OCI-LY3 (cell line): Measurements from ENCODE around the gene MIER2.
"Not testable (repeated sequence)": the region's sequence is repeated elsewhere in the genome, so short reads cannot be mapped to it uniquely, and the experiment has no call there.

ENCODE experiments used
- H2AFZ ChIP-seq: fragments of 200-600, 300-600 bp; shearing (Covaris generic); 2 replicates; pipeline ENCODE4 v1.6.0; 2014; ENCODE audit warnings: antibody characterized with exemption, low read depth, low read length
- H3K27ac ChIP-seq: fragments of 200-600, 300-600 bp; sonication (generic); 2 replicates; pipeline ENCODE4 v1.5.1; 2014; ENCODE audit warnings: mild to moderate bottlenecking, low read length, moderate library complexity, mixed read lengths
- H3K27me3 ChIP-seq: fragments of 200-600, 300-600 bp; sonication (generic); 2 replicates; pipeline ENCODE4 v1.6.1; 2014; ENCODE audit warnings: low read depth, low read length, mixed read lengths
- H3K36me3 ChIP-seq: fragments of 200-600, 300-600 bp; sonication (generic); replicated peaks from 2 replicates; pipeline ENCODE3; 2014; ENCODE audit warnings: low read depth, low read length, mixed read lengths
- H3K4me1 ChIP-seq: fragments of 300-600, 200-600 bp; sonication (generic); 2 replicates; pipeline ENCODE4 v1.6.1; 2014; ENCODE audit warnings: low read length, mixed read lengths
- H3K4me2 ChIP-seq: fragments of 200-600, 300-600 bp; sonication (generic); 2 replicates; pipeline ENCODE4 v1.6.1; 2014; ENCODE audit warnings: low read length, mixed read lengths
- H3K4me3 ChIP-seq: fragments of 300-600, 200-600 bp; sonication (generic); 2 replicates; pipeline ENCODE4 v1.5.1; 2014; ENCODE audit warnings: antibody characterized with exemption, mild to moderate bottlenecking, low read length, moderate library complexity
- H3K79me2 ChIP-seq: fragments of 300-600, 200-600 bp; shearing (Covaris generic); 2 replicates; pipeline ENCODE4 v1.6.1; 2014; ENCODE audit warnings: mild to moderate bottlenecking, low read length, mixed read lengths
- H3K9ac ChIP-seq: fragments of 300-600, 200-600 bp; shearing (Covaris generic); 2 replicates; pipeline ENCODE4 v1.6.0; 2014; ENCODE audit warnings: mild to moderate bottlenecking, low read length, moderate library complexity
- H3K9me3 ChIP-seq: fragments of 200-600, 300-600 bp; shearing (Covaris generic); 2 replicates; pipeline ENCODE4 v1.6.1; 2014; ENCODE audit warnings: low read length, mixed read lengths; ENCODE audit not compliant: insufficient read depth
- H4K20me1 ChIP-seq: fragments of 200-600, 300-600 bp; sonication (generic); 2 replicates; pipeline ENCODE4 v1.6.1; 2016; ENCODE audit warnings: low read length, mixed read lengths; ENCODE audit not compliant: insufficient read depth
- EZH2phosphoT487 ChIP-seq: fragments of 200-600 bp; shearing (Covaris generic); IDR thresholded peaks from 2 replicates; pipeline ENCODE4 v1.6.1; 2018; ENCODE audit warnings: antibody characterized with exemption, mixed run types, low read depth
- TF ChIP-seq, protein P1 (sequence below): fragments of 200-600, 300-600 bp; sonication (generic); IDR thresholded peaks from 2 replicates; pipeline ENCODE4 v1.5.1; 2014; ENCODE audit warnings: antibody characterized with exemption, low read length, low read depth

MIER2 gene

DNA sequence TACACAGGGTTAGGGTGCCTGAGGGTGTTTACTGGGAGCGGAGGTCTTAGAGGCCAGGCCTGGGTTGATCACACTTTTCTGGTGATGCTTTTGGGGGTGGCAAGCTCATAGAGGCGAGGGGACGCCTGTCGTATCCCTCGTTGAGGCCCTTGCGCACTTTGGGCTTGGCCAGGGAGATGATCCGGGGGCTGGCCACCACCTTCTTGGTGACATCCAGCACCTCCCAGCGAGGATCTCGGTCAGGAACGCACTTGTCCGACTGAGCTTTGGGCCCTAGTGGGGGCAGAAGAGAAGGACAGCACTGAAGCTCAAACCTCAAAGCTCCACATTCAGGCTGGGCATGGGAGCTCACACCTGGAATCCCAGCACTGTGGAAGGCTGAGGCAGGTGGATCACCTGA lies 17.6 kb upstream of the MIER2 start:
- H3K4me2 ChIP-seq = no peak overlapping the region
- no peak overlapping the region for H3K9ac ChIP-seq
- no peaks in the 10 kb centered on the region for H4K20me1 ChIP-seq
- no peak overlapping the region for H2AFZ ChIP-seq
- no peaks in the 10 kb centered on the region for H3K4me1 ChIP-seq
- TF ChIP-seq EZH2phosphoT487 = no peak
- TF ChIP-seq, protein P1, sequence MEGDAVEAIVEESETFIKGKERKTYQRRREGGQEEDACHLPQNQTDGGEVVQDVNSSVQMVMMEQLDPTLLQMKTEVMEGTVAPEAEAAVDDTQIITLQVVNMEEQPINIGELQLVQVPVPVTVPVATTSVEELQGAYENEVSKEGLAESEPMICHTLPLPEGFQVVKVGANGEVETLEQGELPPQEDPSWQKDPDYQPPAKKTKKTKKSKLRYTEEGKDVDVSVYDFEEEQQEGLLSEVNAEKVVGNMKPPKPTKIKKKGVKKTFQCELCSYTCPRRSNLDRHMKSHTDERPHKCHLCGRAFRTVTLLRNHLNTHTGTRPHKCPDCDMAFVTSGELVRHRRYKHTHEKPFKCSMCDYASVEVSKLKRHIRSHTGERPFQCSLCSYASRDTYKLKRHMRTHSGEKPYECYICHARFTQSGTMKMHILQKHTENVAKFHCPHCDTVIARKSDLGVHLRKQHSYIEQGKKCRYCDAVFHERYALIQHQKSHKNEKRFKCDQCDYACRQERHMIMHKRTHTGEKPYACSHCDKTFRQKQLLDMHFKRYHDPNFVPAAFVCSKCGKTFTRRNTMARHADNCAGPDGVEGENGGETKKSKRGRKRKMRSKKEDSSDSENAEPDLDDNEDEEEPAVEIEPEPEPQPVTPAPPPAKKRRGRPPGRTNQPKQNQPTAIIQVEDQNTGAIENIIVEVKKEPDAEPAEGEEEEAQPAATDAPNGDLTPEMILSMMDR = no peak
- no peaks in the 10 kb centered on the region for H3K79me2 ChIP-seq
- H3K27me3 ChIP-seq = no peaks in the 10 kb centered on the region
- H3K36me3 ChIP-seq = no peaks in the 10 kb centered on the region
- H3K9me3 ChIP-seq = no peaks in the 10 kb centered on the region
- no peak overlapping the region for H3K27ac ChIP-seq
- H3K4me3 ChIP-seq = no peak overlapping the region

DNA sequence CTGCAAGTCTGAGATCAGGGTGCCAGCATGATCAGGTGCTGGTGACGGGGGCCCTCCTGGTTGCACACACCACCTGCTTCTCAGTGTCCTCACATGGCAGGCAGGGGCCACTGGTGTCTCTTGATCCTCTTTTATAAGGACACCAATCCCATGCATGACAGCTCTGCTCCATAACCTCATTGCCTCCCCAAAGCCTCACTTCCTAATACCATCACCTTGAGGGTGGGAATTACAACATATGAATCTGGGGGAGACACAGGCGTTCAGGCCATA lies 15.0 kb upstream of the MIER2 start:
- Histone ChIP-seq H3K27ac (no peak overlapping the region), H3K27me3 (no peaks in the 10 kb centered on the region), H3K4me1 (no peaks in the 10 kb centered on the region), H3K36me3 (no peaks in the 10 kb centered on the region), H3K9me3 (no peaks in the 10 kb centered on the region), H3K9ac (no peak overlapping the region), H3K4me3 (no peak overlapping the region), H2AFZ (no peak overlapping the region), H3K79me2 (no peaks in the 10 kb centered on the region), H4K20me1 (no peaks in the 10 kb centered on the region), H3K4me2 (no peak overlapping the region)
- no peak for TF ChIP-seq EZH2phosphoT487
- TF ChIP-seq, protein P1 = no peak

DNA sequence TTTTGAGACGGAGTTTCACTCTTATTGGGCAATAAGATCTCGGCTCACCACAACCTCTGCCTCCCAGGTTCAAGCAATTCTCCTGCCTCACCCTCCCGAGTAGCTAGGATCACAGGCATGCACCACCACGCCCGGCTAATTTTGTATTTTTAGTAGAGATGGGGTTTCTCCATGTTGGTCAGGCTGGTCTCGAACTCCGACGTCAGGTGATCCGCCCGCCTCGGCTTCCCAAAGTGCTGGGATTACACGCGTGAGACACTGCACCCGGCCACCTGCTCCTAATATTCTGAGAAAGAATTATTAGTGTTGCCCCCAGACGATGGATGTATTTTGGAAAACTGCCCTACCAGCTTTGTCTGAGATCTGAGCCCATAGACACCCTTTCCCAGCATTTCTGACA lies 10.9 kb upstream of the MIER2 start:
- not testable (repeated sequence) for H4K20me1 ChIP-seq, H2AFZ ChIP-seq, H3K79me2 ChIP-seq, H3K9me3 ChIP-seq, H3K9ac ChIP-seq, H3K27me3 ChIP-seq, H3K4me1 ChIP-seq, H3K27ac ChIP-seq, H3K4me3 ChIP-seq, H3K36me3 ChIP-seq, H3K4me2 ChIP-seq

DNA sequence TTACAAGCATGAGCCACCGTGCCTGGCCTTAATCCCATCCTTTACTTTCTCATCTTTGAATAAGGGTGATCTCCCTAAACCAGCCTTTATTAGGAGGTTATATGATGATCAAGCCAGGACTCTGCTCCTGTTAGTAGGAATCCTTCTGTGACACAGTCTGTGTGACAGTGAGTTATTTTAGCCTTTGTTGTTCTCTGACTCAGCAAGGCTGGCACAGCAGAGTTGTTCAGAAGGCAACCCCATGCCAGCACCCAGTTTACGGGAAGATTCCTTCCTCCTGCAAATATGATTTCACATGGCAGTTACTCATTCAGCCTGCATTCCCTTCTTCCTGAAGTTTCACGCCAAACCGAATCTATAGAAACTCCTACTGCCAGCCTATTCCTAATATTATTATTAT lies 10.5 kb upstream of the MIER2 start:
- TF ChIP-seq EZH2phosphoT487 = no peak
- TF ChIP-seq, protein P1 = no peak
- Histone ChIP-seq H2AFZ (no peak overlapping the region), H3K9ac (no peak overlapping the region), H3K36me3 (no peaks in the 10 kb centered on the region), H3K27me3 (no peaks in the 10 kb centered on the region), H3K79me2 (no peaks in the 10 kb centered on the region), H3K27ac (no peak overlapping the region), H3K4me2 (no peak overlapping the region), H3K4me3 (no peak overlapping the region), H4K20me1 (no peaks in the 10 kb centered on the region), H3K4me1 (no peaks in the 10 kb centered on the region), H3K9me3 (no peaks in the 10 kb centered on the region)

DNA sequence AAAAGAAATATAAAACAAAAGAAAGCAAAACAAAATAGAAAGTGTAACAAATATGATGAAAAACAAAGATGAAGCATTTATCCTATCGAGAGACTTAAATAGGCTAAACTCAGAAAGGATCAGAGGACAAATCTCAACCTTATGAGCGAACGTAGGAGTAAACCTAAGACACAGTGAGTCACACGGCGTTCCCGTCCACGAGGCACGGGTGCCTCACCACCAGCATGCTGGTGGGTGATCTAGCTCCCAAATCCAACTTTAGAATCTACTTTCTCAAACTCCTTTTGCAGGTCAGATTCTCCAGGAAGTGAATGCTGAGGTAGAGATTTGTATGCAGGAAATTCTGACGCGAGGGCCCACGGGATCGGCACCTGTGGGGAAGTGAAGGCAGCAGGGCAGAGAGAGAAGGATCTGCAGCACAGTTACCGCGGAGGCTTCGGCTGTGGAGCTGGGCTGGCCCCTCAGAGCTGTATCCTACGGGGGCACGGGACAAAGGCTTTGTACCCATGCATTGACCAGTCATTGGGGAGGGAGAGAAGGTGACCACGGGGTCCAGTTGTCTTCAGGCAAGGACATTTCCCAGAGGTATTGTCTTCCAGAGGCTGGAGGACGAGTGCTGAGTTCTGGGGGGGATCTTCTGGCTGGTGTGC lies 7.5 kb upstream of the MIER2 start:
- no peaks in the 10 kb centered on the region for H3K79me2 ChIP-seq
- H3K27ac ChIP-seq = no peak overlapping the region
- no peak overlapping the region for H2AFZ ChIP-seq
- no peaks in the 10 kb centered on the region for H3K9me3 ChIP-seq
- H3K4me2 ChIP-seq = no peak overlapping the region
- no peaks in the 10 kb centered on the region for H3K27me3 ChIP-seq
- no peaks in the 10 kb centered on the region for H3K36me3 ChIP-seq
- no peak overlapping the region for H3K4me3 ChIP-seq
- no peaks in the 10 kb centered on the region for H3K4me1 ChIP-seq
- no peaks in the 10 kb centered on the region for H4K20me1 ChIP-seq
- no peak overlapping the region for H3K9ac ChIP-seq
- TF ChIP-seq, protein P1 = no peak
- no peak for TF ChIP-seq EZH2phosphoT487
